SH-SY5Y (cell line): Measurements from ENCODE around the gene SPIN2B.

Experiments
- GATA2 ChIP-seq: IDR thresholded peaks from 2 replicates; pipeline ENCODE4 v1.6.1; 2011; ENCODE audit warnings: mild to moderate bottlenecking, low read depth, low read length
- GATA3 ChIP-seq: IDR thresholded peaks from 2 replicates; pipeline ENCODE4 v1.6.1; 2011; ENCODE audit warnings: low read depth, mild to moderate bottlenecking, low read length, moderate library complexity

GRCh38 chrX:57104406-57104805, 16.9 kb downstream of the SPIN2B start:
- TF ChIP-seq GATA2 (no peak), GATA3 (no peak)
